GM21381 (cell line): ENCODE results near the gene DGCR6L.
"Not testable (repeated sequence)": the region's sequence is repeated elsewhere in the genome, so short reads cannot be mapped to it uniquely, and the experiment has no call there.

ENCODE experiments used
- ATAC-seq: cut with Tn5 transposase; IDR thresholded peaks from one replicate; pipeline ENCODE4 v1.9.1; 2021; ENCODE audit warnings: mild to moderate bottlenecking, moderate library complexity; ENCODE audit not compliant: unreplicated experiment

Gene DGCR6L

DNA sequence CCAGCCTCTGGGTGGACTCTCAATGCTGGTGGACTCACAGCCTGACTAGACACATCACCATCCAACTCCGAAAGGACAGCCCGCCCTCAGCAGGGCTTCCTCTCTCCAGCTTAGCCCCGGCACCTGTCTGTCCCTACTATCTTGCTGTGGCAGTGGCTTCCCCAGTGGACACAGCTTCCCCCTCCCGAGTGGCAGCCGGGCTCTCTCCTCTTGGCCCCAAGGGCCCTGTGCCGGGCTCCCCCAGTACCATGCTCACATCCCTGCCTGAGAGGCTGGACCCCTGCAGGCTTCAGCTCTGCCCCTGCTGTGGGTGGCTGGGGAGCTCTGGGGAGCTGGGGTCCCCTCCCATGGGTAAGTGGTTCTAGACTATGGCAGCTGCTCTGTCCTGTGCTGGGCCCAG, 9.1 kb downstream of the DGCR6L start:
- not testable (repeated sequence) for ATAC-seq

- ATAC-seq = not testable (repeated sequence)
Observed at GRCh38 chr22:20310180-20310579, 9.7 kb downstream of the DGCR6L start.

- ATAC-seq = not testable (repeated sequence)
Observed at GRCh38 chr22:20308806-20309650, 10.8 kb downstream of the DGCR6L start.

- ATAC-seq = not testable (repeated sequence)
Observed at GRCh38 chr22:20307448-20308447, 12.1 kb downstream of the DGCR6L start.

- ATAC-seq = not testable (repeated sequence)
Observed at GRCh38 chr22:20306646-20307447, 13.0 kb downstream of the DGCR6L start.

DNA sequence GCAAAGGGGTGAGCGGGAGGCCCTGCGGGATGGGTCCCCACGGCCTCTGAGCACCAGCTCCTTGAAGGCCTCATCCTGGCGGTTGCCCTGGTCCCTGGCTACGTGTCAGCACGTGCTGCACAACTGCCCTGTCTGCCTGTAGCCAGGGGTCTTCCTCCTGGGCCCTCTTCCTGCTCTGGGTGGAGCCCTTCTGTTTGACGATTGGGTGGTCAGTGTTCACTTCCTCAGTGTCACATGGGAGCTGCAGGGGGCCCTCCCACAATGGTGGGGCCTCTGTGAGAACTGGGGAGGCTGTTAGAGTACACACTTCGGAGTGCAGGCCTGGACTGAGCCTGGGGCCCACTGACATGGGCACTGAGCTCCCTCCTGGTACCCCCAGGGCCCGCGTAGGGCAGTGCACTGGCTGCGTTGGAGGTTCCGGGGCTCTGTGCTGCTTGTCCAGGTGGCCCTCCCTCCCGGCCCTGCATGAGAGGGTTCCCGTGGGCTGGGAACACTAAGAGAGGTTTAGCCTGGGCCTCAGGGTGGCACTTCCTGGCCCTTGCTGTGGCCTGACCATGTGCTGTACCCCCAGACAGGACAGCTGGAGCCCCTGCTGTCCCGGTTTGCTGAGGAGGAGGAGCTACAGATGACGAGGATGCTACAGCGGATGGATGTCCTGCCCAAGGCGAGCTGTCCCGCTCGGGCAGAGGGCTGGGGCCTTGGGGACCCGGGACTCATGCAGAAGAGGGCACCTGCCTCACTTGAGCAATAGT, 13.8 kb downstream of the DGCR6L start:
- ATAC-seq = no peak

DNA sequence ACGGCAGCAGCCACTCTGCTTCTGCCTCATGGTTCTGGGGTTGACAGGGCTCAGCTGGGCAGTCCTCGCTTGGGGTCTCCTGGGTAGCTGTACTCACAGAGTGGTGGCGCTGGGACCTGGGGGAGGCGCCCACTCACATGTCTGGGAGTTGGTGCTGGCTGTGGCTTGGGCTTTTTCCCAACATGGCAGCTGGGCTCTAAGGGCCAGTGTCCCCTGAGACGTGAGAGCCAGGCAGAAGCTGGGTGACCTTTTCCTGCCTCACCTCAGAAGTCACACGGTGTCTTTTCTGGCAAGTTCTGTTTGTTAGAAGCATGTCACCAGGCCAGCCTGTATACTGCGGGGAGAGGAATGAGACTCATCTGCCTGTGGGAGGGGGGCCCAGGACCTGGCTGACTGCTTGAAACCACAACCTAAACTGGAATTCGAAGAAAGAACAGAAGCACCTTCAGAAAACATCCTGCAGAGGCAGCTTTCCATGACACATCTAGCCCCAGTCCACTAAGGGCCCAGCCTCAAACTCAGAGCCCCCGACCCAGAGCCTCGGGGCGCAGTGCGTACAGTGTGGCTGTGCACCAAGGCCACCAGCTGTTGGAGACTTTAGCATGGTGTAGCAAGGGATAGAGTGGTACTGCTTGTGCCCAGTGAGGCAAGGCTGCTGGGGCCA, 14.5 kb downstream of the DGCR6L start:
- ATAC-seq = not testable (repeated sequence)

DNA sequence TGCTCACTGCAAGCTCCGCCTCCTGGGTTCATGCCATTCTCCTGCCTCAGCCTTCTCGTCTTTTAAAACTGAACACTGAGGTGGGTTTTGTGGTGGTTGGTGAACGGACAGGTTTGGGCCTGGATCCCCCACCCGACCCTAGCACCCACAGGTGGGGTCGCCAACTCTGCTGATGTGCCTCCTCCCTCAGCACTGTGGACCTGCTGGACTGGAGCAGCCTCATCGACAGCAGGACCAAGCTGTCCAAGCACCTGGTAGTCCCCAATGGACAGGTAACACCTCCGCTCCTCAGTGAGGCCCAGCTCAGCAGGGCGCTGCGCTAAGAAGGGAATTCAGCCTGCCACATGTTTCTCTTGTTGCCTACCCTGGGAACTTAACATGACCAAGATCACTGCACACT, 15.2 kb downstream of the DGCR6L start:
- no peak for ATAC-seq

DNA sequence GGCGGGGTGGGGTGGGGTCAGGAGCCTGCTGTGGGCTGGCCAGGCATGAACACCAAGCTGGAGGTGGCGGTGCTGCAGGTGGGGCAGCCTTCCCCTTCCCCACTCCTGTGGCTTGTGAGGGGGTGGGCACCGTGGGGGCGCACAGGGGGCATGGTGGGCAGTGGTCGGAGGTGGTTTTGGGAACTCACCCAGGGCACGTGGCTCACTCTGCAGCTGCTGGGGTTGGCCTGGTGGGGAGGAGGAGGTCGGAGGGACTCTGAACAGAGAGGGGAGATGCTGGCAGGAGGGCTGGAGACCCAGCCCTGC, 16.7 kb downstream of the DGCR6L start:
- ATAC-seq = not testable (repeated sequence)

- no peak for ATAC-seq
Observed at GRCh38 chr22:20302438-20303228, 17.2 kb downstream of the DGCR6L start.

DNA sequence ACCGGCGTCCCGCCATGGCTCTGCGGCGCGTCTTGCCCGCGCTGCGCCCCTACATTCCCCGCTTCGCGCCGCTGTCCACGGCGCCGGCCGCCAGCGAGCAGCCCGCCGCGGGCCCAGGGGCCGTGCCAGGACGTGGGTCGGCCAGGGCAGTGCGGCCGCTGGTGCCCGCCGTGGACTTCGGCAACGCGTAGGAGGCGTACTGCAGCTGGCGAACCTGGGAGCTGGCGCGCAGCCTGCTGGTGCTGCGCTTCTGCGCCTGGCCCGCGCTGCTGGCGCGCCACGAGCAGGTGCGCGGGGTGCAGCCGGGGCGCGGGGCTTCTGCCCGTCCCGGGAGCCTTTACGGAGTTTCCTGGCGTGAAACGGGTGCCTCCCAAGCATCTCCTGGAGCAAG, 20.1 kb downstream of the DGCR6L start:
- ATAC-seq = peak; percentile 5

DNA sequence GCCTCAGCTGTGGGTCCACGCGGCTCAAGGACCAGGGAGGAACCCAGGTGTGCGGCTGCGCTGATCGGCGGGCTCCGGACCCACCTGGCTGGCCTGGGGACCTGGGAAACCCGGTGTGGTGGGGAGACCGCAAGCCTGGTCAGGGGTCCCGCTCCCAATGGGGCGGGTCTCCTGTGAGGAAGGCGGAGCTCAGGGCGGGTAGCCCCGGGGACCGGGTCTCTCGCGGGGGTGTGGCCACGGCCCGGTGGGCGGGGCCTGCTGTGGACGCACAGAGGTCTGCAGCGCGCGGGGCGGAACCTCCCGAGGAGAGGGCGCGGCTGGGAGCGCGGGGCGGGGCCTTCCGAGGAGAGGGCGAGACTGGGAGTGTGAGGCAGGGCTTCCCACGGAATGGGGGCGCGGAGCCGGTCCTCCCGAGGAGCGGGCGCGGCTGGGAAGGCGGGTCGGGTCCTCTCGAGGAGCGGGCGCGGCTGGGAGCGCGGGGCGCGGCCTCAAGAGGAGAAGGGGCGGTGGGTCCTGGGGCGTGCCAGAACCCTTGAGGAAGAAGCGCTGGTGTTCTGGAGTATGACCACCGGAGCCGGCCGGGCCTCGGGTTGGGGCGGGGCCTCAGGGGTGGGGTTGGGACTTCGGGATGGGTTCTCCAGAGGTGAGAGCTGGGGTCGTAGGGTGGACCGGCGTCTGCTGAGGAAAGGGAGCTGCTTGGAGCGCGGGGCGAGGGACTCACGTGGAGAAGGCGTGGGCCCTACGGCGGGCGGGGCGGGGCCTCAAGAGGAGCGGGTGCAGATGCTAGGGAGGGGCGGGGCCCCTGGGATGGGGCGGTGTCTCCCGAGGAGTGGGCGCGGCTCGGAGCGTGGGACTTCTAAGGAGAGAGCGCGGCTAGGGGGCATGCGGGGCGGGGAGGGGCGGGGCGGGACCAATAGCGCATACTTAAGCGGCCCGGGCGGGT, 20.8 kb downstream of the DGCR6L start:
- peak; percentile 68 for ATAC-seq

GRCh38 chr22:20298110-20298802, 21.6 kb downstream of the DGCR6L start:
- ATAC-seq = no peak

GRCh38 chr22:20297414-20298109, 22.3 kb downstream of the DGCR6L start:
- no peak for ATAC-seq

GRCh38 chr22:20296598-20296997, 23.3 kb downstream of the DGCR6L start:
- no peak for ATAC-seq

GRCh38 chr22:20295262-20296064, 24.4 kb downstream of the DGCR6L start:
- ATAC-seq = no peak
